GM12875 (cell line): ENCODE data around the gene TGFB2.

Experiments
- H3K4me3 ChIP-seq: one replicate; pipeline ENCODE4 v1.5.1; 2011; ENCODE audit warnings: low read depth, low read length, control low read depth
- CTCF ChIP-seq: IDR thresholded peaks from 2 replicates; pipeline ENCODE4 v1.5.1; 2011; ENCODE audit warnings: low read depth, mild to moderate bottlenecking, control low read depth, inconsistent platforms, low read length, moderate library complexity, borderline replicate concordance; ENCODE audit not compliant: insufficient read depth

The TGFB2 gene

GRCh38 chr1:218361298-218362065 is 16.3 kb downstream of the TGFB2 start:
- 0 out of 2 replicates have a peak, but pooled peaks have one; percentile 8 for TF ChIP-seq CTCF
- H3K4me3 ChIP-seq: no peak overlapping the region

GRCh38 chr1:218362418-218363076 is 17.4 kb downstream of the TGFB2 start:
- no peak for TF ChIP-seq CTCF
- no peak overlapping the region for H3K4me3 ChIP-seq

GRCh38 chr1:218363141-218363540 is 18.0 kb downstream of the TGFB2 start:
- no peak for TF ChIP-seq CTCF
- no peak overlapping the region for H3K4me3 ChIP-seq

GRCh38 chr1:218364028-218364710 is 19.0 kb downstream of the TGFB2 start:
- H3K4me3 ChIP-seq: no peak overlapping the region
- TF ChIP-seq CTCF: no peak

- TF ChIP-seq CTCF: no peak
- no peak overlapping the region for H3K4me3 ChIP-seq
Measured at GRCh38 chr1:218365226-218365999, 20.3 kb downstream of the TGFB2 start.

GRCh38 chr1:218366322-218367052 is 21.4 kb downstream of the TGFB2 start:
- TF ChIP-seq CTCF: no peak
- no peak overlapping the region for H3K4me3 ChIP-seq
